ENCODE results near the gene ALDH7A1.
A peak's percentile ranks its signal among the peaks of the same experiment; 100 is the strongest.

The ALDH7A1 gene

GRCh38 chr5:126552614-126553013 is 42.4 kb downstream of the ALDH7A1 start:
- H3K4me3 ChIP-seq (ENCODE audit: low read depth, low read length), result no peak overlapping the region
- TF ChIP-seq, protein P1, sequence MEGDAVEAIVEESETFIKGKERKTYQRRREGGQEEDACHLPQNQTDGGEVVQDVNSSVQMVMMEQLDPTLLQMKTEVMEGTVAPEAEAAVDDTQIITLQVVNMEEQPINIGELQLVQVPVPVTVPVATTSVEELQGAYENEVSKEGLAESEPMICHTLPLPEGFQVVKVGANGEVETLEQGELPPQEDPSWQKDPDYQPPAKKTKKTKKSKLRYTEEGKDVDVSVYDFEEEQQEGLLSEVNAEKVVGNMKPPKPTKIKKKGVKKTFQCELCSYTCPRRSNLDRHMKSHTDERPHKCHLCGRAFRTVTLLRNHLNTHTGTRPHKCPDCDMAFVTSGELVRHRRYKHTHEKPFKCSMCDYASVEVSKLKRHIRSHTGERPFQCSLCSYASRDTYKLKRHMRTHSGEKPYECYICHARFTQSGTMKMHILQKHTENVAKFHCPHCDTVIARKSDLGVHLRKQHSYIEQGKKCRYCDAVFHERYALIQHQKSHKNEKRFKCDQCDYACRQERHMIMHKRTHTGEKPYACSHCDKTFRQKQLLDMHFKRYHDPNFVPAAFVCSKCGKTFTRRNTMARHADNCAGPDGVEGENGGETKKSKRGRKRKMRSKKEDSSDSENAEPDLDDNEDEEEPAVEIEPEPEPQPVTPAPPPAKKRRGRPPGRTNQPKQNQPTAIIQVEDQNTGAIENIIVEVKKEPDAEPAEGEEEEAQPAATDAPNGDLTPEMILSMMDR (IDR thresholded peaks at IDR 0.05; ENCODE audit: control insufficient read depth, extremely low read depth, insufficient read depth), result no peak
- DNase-seq (ENCODE audit: low read depth), result no peak

DNA sequence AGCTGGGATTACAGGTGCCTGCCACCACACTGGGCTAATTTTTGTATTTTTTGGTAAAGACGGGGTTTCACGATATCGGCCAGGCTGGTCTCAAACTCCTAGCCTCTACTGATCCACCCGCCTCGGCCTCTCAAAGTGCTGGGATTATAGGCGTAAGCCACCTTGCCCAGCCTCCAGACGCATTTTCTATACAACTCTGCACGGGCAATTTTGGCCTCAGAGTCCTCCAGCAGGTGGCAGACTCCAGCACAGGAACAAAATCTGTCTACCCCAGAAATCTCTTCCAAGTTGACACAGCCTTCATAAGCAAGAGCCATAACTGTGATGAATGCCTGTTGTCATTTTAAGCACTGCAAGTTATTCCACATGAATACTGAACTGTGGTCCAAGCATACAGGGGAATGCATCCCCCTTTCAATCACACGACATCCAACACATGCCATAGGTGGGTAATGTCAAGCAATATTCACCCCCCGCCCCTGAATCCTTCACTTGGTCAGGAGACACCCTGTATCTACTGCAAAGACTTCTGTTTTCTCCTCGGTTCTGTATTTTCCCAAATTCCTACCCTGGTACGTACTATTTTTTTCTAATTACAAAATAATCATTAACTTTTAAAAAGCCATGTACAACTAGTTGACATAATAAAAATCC is 50.8 kb downstream of the ALDH7A1 start:
- DNase-seq (ENCODE audit: low read depth), result peak; percentile 40
- TF ChIP-seq, protein P1 (IDR thresholded peaks at IDR 0.05; ENCODE audit: control insufficient read depth, extremely low read depth, insufficient read depth), result peak; percentile 75
- H3K4me3 ChIP-seq (ENCODE audit: low read depth, low read length), result no peak overlapping the region

DNA sequence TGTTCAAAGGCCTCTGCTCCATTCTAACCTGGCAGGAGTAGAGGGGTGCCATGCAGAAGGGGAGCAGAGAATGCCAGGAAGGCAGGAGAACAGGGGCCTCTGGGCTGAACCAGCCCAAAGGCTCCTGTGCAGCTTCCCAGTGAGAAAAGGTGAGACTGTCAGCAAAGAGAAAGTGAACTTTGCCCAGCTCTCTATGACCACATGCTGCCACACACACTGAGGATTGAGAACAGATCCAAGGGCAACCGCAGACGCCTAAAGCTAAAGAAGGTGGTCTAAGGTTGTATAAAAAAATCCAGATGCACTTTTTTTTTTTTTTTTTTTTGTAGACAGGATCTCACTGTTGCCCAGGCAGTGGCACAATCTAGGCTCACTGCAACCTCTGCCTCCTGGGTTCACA is 51.4 kb downstream of the ALDH7A1 start:
- no peak for DNase-seq (ENCODE audit: low read depth)
- TF ChIP-seq, protein P1 (IDR thresholded peaks at IDR 0.05; ENCODE audit: control insufficient read depth, extremely low read depth, insufficient read depth), result no peak
- no peak overlapping the region for H3K4me3 ChIP-seq (ENCODE audit: low read depth, low read length)

GRCh38 chr5:126543009-126543408 is 52.0 kb downstream of the ALDH7A1 start:
- H3K4me3 ChIP-seq (ENCODE audit: low read depth, low read length), result no peak overlapping the region
- TF ChIP-seq, protein P1 (IDR thresholded peaks at IDR 0.05; ENCODE audit: control insufficient read depth, extremely low read depth, insufficient read depth), result no peak
- no peak for DNase-seq (ENCODE audit: low read depth)

DNA sequence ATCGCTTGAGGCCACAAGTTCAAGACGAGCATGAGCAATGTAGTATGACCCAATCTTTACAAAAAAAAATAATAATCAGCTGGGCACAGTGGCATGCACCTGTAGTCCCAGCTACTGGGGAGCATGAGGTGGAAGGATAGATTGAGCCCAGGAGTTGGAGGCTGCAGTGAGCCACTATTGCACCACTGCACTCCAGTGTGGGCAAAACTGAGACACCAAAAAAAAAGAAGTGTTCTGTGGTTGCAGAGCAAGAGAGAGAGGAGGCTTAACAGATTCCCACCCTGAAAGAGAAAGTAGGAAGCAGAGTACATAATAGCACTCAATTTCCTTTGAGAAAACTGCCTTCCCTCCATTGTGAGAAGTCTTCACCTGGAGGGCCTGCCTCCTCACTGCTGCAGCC is 52.6 kb downstream of the ALDH7A1 start:
- TF ChIP-seq, protein P1 (IDR thresholded peaks at IDR 0.05; ENCODE audit: control insufficient read depth, extremely low read depth, insufficient read depth), result no peak
- DNase-seq (ENCODE audit: low read depth), result no peak
- no peak overlapping the region for H3K4me3 ChIP-seq (ENCODE audit: low read depth, low read length)

GRCh38 chr5:126540631-126541030 is 54.4 kb downstream of the ALDH7A1 start:
- no peak for DNase-seq (ENCODE audit: low read depth)
- no peak overlapping the region for H3K4me3 ChIP-seq (ENCODE audit: low read depth, low read length)
- TF ChIP-seq, protein P1 (IDR thresholded peaks at IDR 0.05; ENCODE audit: control insufficient read depth, extremely low read depth, insufficient read depth), result no peak

DNA sequence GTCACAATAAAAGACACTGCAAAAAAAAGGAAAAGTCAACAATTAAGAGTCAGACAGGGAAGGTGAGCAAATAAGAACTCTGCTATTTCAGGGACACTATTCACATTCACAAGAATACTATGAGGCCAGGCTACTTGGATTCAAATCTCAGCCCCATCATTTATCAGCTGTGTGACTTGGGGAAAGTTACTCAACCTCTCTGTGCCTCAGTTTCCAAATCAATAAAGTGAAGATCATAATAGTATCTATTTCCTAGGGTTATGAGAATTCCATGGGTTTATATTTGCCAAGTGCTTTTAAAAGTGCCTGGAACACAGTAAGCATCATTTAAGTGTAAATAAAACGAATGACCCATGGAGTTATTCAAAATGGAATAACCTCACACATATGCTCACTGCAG is 56.4 kb downstream of the ALDH7A1 start:
- TF ChIP-seq, protein P1 (IDR thresholded peaks at IDR 0.05; ENCODE audit: control insufficient read depth, extremely low read depth, insufficient read depth), result no peak
- no peak for DNase-seq (ENCODE audit: low read depth)
- H3K4me3 ChIP-seq (ENCODE audit: low read depth, low read length), result no peak overlapping the region

All from LNCaP clone FGC (cell line).